Gastroesophageal sphincter (tissue), 3 donors: ENCODE measurements around the gene RLN3.
"Not testable (repeated sequence)": the region's sequence is repeated elsewhere in the genome, so short reads cannot be mapped to it uniquely, and the experiment has no call there.

Source experiments
- CTCF ChIP-seq, 4 experiments: fragments of 200-600 bp in 2 of 4; fragments of 450-650 bp in 2 of 4; sonication (generic) in 1 of 4; IDR thresholded peaks; one replicate each; pipeline ENCODE4 v1.5.1; 2017 to 2019; ENCODE audit warnings: antibody characterized with exemption in 4 of 4, mild to moderate bottlenecking in 2 of 4, moderate library complexity in 2 of 4
- EP300 ChIP-seq: sonication (generic); formaldehyde crosslinking; IDR thresholded peaks from one replicate; pipeline ENCODE4 v1.6.1; 2017; ENCODE audit warnings: antibody characterized with exemption, mild to moderate bottlenecking
- POLR2A ChIP-seq, 2 donors: fragments of 450-650 bp; IDR thresholded peaks; one replicate each; pipeline ENCODE4 v1.6.1; 2017; ENCODE audit warnings: antibody characterized with exemption in 2 of 2, mild to moderate bottlenecking in 2 of 2, moderate library complexity in 1 of 2
- POLR2AphosphoS5 ChIP-seq: sonication (generic); formaldehyde crosslinking; IDR thresholded peaks from one replicate; pipeline ENCODE4 v1.6.1; 2017; ENCODE audit warnings: antibody characterized with exemption

- TF ChIP-seq POLR2A (IDR thresholded peaks at IDR 0.05); CTCF (IDR thresholded peaks at IDR 0.05); EP300; POLR2AphosphoS5: not testable (repeated sequence)
Measured at GRCh38 chr19:14047866-14048265, 19.9 kb downstream of the RLN3 start.
